Measurements from ENCODE around the gene CTNND2.

CTNND2 gene

GRCh38 chr5:11510889-11511288, 393.4 kb downstream of the CTNND2 start:
- DNase-seq, result no peak

GRCh38 chr5:11509793-11510192, 394.5 kb downstream of the CTNND2 start:
- no peak for DNase-seq

- no peak for DNase-seq
Measured at GRCh38 chr5:11507156-11507910, 396.9 kb downstream of the CTNND2 start.

- no peak for DNase-seq
Measured at GRCh38 chr5:11504886-11505193, 399.4 kb downstream of the CTNND2 start.

GRCh38 chr5:11504065-11504885, 400.0 kb downstream of the CTNND2 start:
- no peak for DNase-seq

GRCh38 chr5:11502783-11503182, 401.5 kb downstream of the CTNND2 start:
- DNase-seq, result no peak

GRCh38 chr5:11497651-11498050, 406.6 kb downstream of the CTNND2 start:
- no peak for DNase-seq

GRCh38 chr5:11496137-11496719, 408.0 kb downstream of the CTNND2 start:
- no peak for DNase-seq

GRCh38 chr5:11494340-11494739, 409.9 kb downstream of the CTNND2 start:
- DNase-seq, result no peak

- no peak for DNase-seq
Measured at GRCh38 chr5:11491404-11492075, 412.7 kb downstream of the CTNND2 start.

GRCh38 chr5:11483630-11484029, 420.6 kb downstream of the CTNND2 start:
- DNase-seq, result no peak

- DNase-seq, result no peak
Measured at GRCh38 chr5:11482011-11482410, 422.2 kb downstream of the CTNND2 start.

GRCh38 chr5:11477786-11478185, 426.5 kb downstream of the CTNND2 start:
- no peak for DNase-seq

- DNase-seq, result no peak
Measured at GRCh38 chr5:11476866-11477265, 427.4 kb downstream of the CTNND2 start.

- DNase-seq, result no peak
Measured at GRCh38 chr5:11468334-11469039, 435.8 kb downstream of the CTNND2 start.

GRCh38 chr5:11467588-11467987, 436.7 kb downstream of the CTNND2 start:
- DNase-seq, result no peak

- no peak for DNase-seq
Measured at GRCh38 chr5:11459716-11460115, 444.5 kb downstream of the CTNND2 start.

- DNase-seq, result no peak
Measured at GRCh38 chr5:11455505-11455904, 448.7 kb downstream of the CTNND2 start.

GRCh38 chr5:11452852-11453251, 451.4 kb downstream of the CTNND2 start:
- DNase-seq, result no peak

- DNase-seq, result no peak
Measured at GRCh38 chr5:11449966-11450365, 454.3 kb downstream of the CTNND2 start.

GRCh38 chr5:11449217-11449616, 455.0 kb downstream of the CTNND2 start:
- DNase-seq, result no peak

GRCh38 chr5:11443831-11444230, 460.4 kb downstream of the CTNND2 start:
- no peak for DNase-seq

- no peak for DNase-seq
Measured at GRCh38 chr5:11432116-11432515, 472.1 kb downstream of the CTNND2 start.

Data from activated CD4-positive, CD25-positive, alpha-beta regulatory T cell (primary cell).